H1 (cell line): ENCODE results near the gene SFXN1. TPM values are rescaled to one million over a fixed set of nuclear protein-coding genes. Genes with fewer than 3 reads are reported as not detected.

Source experiments
- CTCF ChIA-PET: fragments of 300-600 bp; sonication (Branson Sonifier 250); formaldehyde crosslinking; loops from one replicate; lab custom pipeline; 2021; ENCODE audit not compliant: partially characterized antibody; lab: Charles Lee
- POLR2A ChIA-PET: fragments of 300-600 bp; sonication (Branson Sonifier 250); formaldehyde crosslinking; loops from one replicate; lab custom pipeline; 2021; ENCODE audit warnings: inconsistent platforms; ENCODE audit not compliant: partially characterized antibody; lab: Charles Lee
- DNase-seq, 2 experiments: peaks; one replicate each; pipeline versions ENCODE4 v3.0.0 to v3.0.0-alpha.2; 2010 to 2022; ENCODE audit warnings: low spot score in 2 of 2, low read depth in 1 of 2, mixed read lengths in 1 of 2
- FAIRE-seq: peaks from 2 replicates; lab custom pipeline; 2011; peaks lifted over from hg19 to GRCh38; lab: Jason Lieb, UNC
- H2AFZ ChIP-seq: 2 replicates; pipeline ENCODE4 v1.8.1; 2012; ENCODE audit warnings: low read length, inconsistent platforms
- H2AK5ac ChIP-seq: 2 replicates; pipeline ENCODE4 v1.6.1; 2013; ENCODE audit warnings: low read depth, low read length
- H2BK120ac ChIP-seq: replicated peaks from 2 replicates; pipeline ENCODE3; 2013; ENCODE audit warnings: low read depth, low read length, inconsistent platforms
- H2BK12ac ChIP-seq: 2 replicates; pipeline ENCODE4 v1.6.1; 2013; ENCODE audit warnings: low read depth, low read length
- H2BK15ac ChIP-seq: 2 replicates; pipeline ENCODE4 v1.6.1; 2013; ENCODE audit warnings: low read length
- H2BK20ac ChIP-seq: 2 replicates; pipeline ENCODE4 v1.6.1; 2013; ENCODE audit warnings: low read length
- H2BK5ac ChIP-seq: 2 replicates; pipeline ENCODE4 v1.6.1; 2013; ENCODE audit warnings: low read depth, low read length
- H3K14ac ChIP-seq: 2 replicates; pipeline ENCODE4 v1.6.1; 2013; ENCODE audit warnings: inconsistent platforms; ENCODE audit not compliant: insufficient read length
- H3K18ac ChIP-seq: 2 replicates; pipeline ENCODE4 v1.6.1; 2013; ENCODE audit warnings: low read length; ENCODE audit errors: extremely low read depth
- H3K23ac ChIP-seq: 2 replicates; pipeline ENCODE4 v1.6.1; 2013; ENCODE audit warnings: inconsistent platforms; ENCODE audit not compliant: insufficient read length
- H3K23me2 ChIP-seq: 2 replicates; pipeline ENCODE4 v1.6.1; 2013; ENCODE audit warnings: low read depth, low read length
- H3K27ac ChIP-seq: 2 replicates; pipeline ENCODE4 v1.6.1; 2011; ENCODE audit warnings: low read depth, low read length, inconsistent platforms
- H3K27me3 ChIP-seq, 4 experiments: replicated peaks in 1 of 4; 1 replicate in 1 of 4; 2 replicates in 3 of 4; pipeline versions ENCODE4 v1.6.1 to v1.8.1; 2011 to 2013; ENCODE audit warnings: low read length in 3 of 4, mild to moderate bottlenecking in 3 of 4, inconsistent platforms in 2 of 4, mixed read lengths in 2 of 4, moderate library complexity in 1 of 4; ENCODE audit not compliant: control insufficient read depth in 3 of 4, insufficient read depth in 3 of 4; ENCODE audit errors: extremely low read depth in 1 of 4
- H3K36me3 ChIP-seq, 4 experiments: 2 replicates each; pipeline versions ENCODE4 v1.6.1 to v1.8.1; 2011 to 2013; ENCODE audit warnings: mild to moderate bottlenecking in 4 of 4, low read length in 3 of 4, moderate library complexity in 2 of 4, control low read depth in 1 of 4, inconsistent platforms in 1 of 4; ENCODE audit not compliant: insufficient read depth in 4 of 4, control insufficient read depth in 2 of 4
- H3K4ac ChIP-seq: replicated peaks from 2 replicates; pipeline ENCODE3; 2013; ENCODE audit warnings: low read length, low read depth, mixed read lengths, inconsistent platforms; ENCODE audit not compliant: insufficient read length
- H3K4me1 ChIP-seq, 4 experiments: replicated peaks in 1 of 4; 1 replicate in 1 of 4; 2 replicates in 3 of 4; pipeline versions ENCODE4 v1.6.1 to v1.8.1; 2011 to 2013; ENCODE audit warnings: low read length in 3 of 4, inconsistent platforms in 2 of 4, mixed read lengths in 1 of 4; ENCODE audit not compliant: insufficient read depth in 4 of 4, control insufficient read depth in 3 of 4
- H3K4me2 ChIP-seq, 2 experiments: 2 replicates each; pipeline versions ENCODE4 v1.6.1 to v1.8.1; 2011 to 2013; ENCODE audit warnings: low read depth in 2 of 2, low read length in 2 of 2, control low read depth in 1 of 2, inconsistent platforms in 1 of 2, mild to moderate bottlenecking in 1 of 2; ENCODE audit not compliant: insufficient read depth in 1 of 2
- H3K4me3 ChIP-seq, 4 experiments: fragments of 200-600, 300-600 bp in 1 of 4; sonication (generic), shearing (Covaris generic), sonication (Bioruptor Twin) in 1 of 4; 2 replicates each; pipeline versions ENCODE4 v1.5.1 to v1.8.1; 2011 to 2016; ENCODE audit warnings: low read length in 4 of 4, low read depth in 3 of 4, control low read depth in 2 of 4, inconsistent platforms in 2 of 4, mild to moderate bottlenecking in 2 of 4, mixed read lengths in 1 of 4, moderate library complexity in 1 of 4; ENCODE audit not compliant: insufficient read depth in 2 of 4; ENCODE audit errors: extremely low read depth in 1 of 4
- H3K56ac ChIP-seq: replicated peaks from 2 replicates; pipeline ENCODE3; 2013; ENCODE audit warnings: low read depth, mild to moderate bottlenecking, mixed read lengths, low read length, inconsistent platforms; ENCODE audit not compliant: insufficient read length
- H3K79me1 ChIP-seq: 2 replicates; pipeline ENCODE4 v1.6.1; 2013; ENCODE audit warnings: low read depth, low read length, control low read depth
- H3K79me2 ChIP-seq, 2 experiments: 2 replicates each; pipeline versions ENCODE4 v1.6.1 to v1.8.1; 2012 to 2013; ENCODE audit warnings: low read length in 2 of 2, mild to moderate bottlenecking in 2 of 2, inconsistent platforms in 1 of 2; ENCODE audit not compliant: insufficient read depth in 2 of 2, control insufficient read depth in 1 of 2
- H3K9ac ChIP-seq, 4 experiments: replicated peaks in 1 of 4; 1 replicate in 1 of 4; 2 replicates in 3 of 4; pipeline versions ENCODE4 v1.6.1 to v1.8.1; 2011 to 2013; ENCODE audit warnings: low read depth in 3 of 4, low read length in 3 of 4, control low read depth in 2 of 4, mild to moderate bottlenecking in 2 of 4, moderate library complexity in 2 of 4, inconsistent platforms in 1 of 4; ENCODE audit errors: extremely low read depth in 1 of 4
- H3K9me3 ChIP-seq, 2 experiments: 2 replicates each; pipeline versions ENCODE4 v1.6.1 to v1.8.1; 2012 to 2013; ENCODE audit warnings: mild to moderate bottlenecking in 2 of 2, moderate library complexity in 2 of 2, control low read depth in 1 of 2, inconsistent platforms in 1 of 2, low read depth in 1 of 2, low read length in 1 of 2, mixed read lengths in 1 of 2; ENCODE audit not compliant: insufficient read depth in 2 of 2
- H4K20me1 ChIP-seq, 2 experiments: replicated peaks in 1 of 2; 2 replicates each; pipeline versions ENCODE3 to v1.8.1; 2011 to 2013; ENCODE audit warnings: inconsistent platforms in 2 of 2, low read length in 2 of 2, mild to moderate bottlenecking in 1 of 2; ENCODE audit not compliant: insufficient read depth in 2 of 2, control insufficient read depth in 1 of 2
- H4K5ac ChIP-seq: 2 replicates; pipeline ENCODE4 v1.6.1; 2013; ENCODE audit warnings: low read length, low read depth, mixed read lengths, inconsistent platforms; ENCODE audit not compliant: insufficient read length
- H4K8ac ChIP-seq: 2 replicates; pipeline ENCODE4 v1.8.0; 2013; ENCODE audit warnings: mild to moderate bottlenecking, moderate library complexity, low read length, inconsistent platforms; ENCODE audit not compliant: insufficient read depth; ENCODE audit errors: extremely low read depth
- H4K91ac ChIP-seq: replicated peaks from 2 replicates; pipeline ENCODE3; 2013; ENCODE audit warnings: low read length, mixed read lengths, inconsistent platforms; ENCODE audit not compliant: insufficient read length
- ASH2L ChIP-seq: fragments of 200-600, 300-600 bp; sonication (generic); IDR thresholded peaks from one replicate; pipeline ENCODE4 v1.7.1; 2017; ENCODE audit warnings: low read length
- BACH1 ChIP-seq: IDR thresholded peaks from 2 replicates; pipeline ENCODE4 v1.6.1; 2012; ENCODE audit warnings: low read length, improper control_type of control experiment
- HDAC2 ChIP-seq, 2 experiments: fragments of 300-600 bp in 1 of 2; sonication (generic) in 1 of 2; IDR thresholded peaks; 2 replicates each; pipeline ENCODE4 v1.6.1; 2011 to 2012; ENCODE audit warnings: low read depth in 2 of 2, low read length in 2 of 2, mild to moderate bottlenecking in 2 of 2, moderate library complexity in 2 of 2, borderline replicate concordance in 1 of 2, inconsistent platforms in 1 of 2
- KDM1A ChIP-seq: fragments of 200-600, 300-600 bp; sonication (generic); IDR thresholded peaks from 2 replicates; pipeline ENCODE4 v1.7.1; 2016; ENCODE audit warnings: mild to moderate bottlenecking, low read length, borderline replicate concordance
- SAP30 ChIP-seq: fragments of 300-600 bp; sonication (generic); IDR thresholded peaks from 2 replicates; pipeline ENCODE4 v1.7.1; 2012; ENCODE audit warnings: low read length, moderate library complexity, mild to moderate bottlenecking, inconsistent platforms; ENCODE audit not compliant: insufficient read depth, insufficient replicate concordance
- SP2 ChIP-seq: IDR thresholded peaks from 2 replicates; pipeline ENCODE4 v1.6.1; 2012; ENCODE audit warnings: mild to moderate bottlenecking, low read length, inconsistent platforms
- WGBS, 2 experiments: shearing (Covaris generic) in 1 of 2; methylation state at CpG; one replicate each; pipeline versions ENCODE4 v1.1.6 to v1.1.7; 2013 to 2015; ENCODE audit warnings: low lambda C conversion rate in 2 of 2, mixed read lengths in 2 of 2, inconsistent platforms in 1 of 2, low coverage in 1 of 2, missing lambda C conversion rate in 1 of 2; ENCODE audit not compliant: insufficient replicate concordance in 2 of 2, insufficient coverage in 1 of 2, insufficient read length in 1 of 2; ENCODE audit errors: extremely low coverage in 1 of 2, missing lambda C conversion rate in 1 of 2; 5-methylcytosine and 5-hydroxymethylcytosine counted together
- polyA plus RNA-seq, 7 experiments: library from polyadenylated mRNA; depleted of rRNA in 3 of 7; stranded (reverse) in 5 of 7; unstranded in 2 of 7; fragments of >200 nt in 5 of 7; fragments of 200-250 nt in 2 of 7; gene quantifications; 1 replicate in 5 of 7; 2 replicates in 1 of 7; 4 replicates in 1 of 7; pipeline versions ENCODE4 v1.2.1 to v1.2.3, GENCODE V29; 2011 to 2013; ENCODE audit warnings: missing spikeins in 2 of 7, mixed read lengths in 2 of 7
- total RNA-seq: library from RNA; stranded (reverse); fragmentation: NEBNext Ultra II Directional; extraction: Animal tissue kit (Norgen Biotek cat#: 25700); gene quantifications from 2 replicates; pipeline ENCODE4 v1.2.1, GENCODE V29; 2021
- TF ChIP-seq, protein P1 (sequence below): IDR thresholded peaks from 2 replicates; pipeline ENCODE4 v1.6.1; 2012; ENCODE audit warnings: inconsistent platforms
- TF ChIP-seq, protein P2 (sequence below), 3 experiments: IDR thresholded peaks; 1 replicate in 2 of 3; 2 replicates in 1 of 3; pipeline versions ENCODE4 v1.5.1 to v1.6.1; 2011; ENCODE audit warnings: low read length in 3 of 3, mild to moderate bottlenecking in 3 of 3, inconsistent platforms in 2 of 3, low read depth in 1 of 3, moderate library complexity in 1 of 3; ENCODE audit not compliant: insufficient read depth in 1 of 3; ENCODE audit errors: control extremely low read depth in 1 of 3

SFXN1 gene
- total and polyA plus RNA-seq, 2 of the 8 experiments (the other 6 are each of a cell fraction or from before 2014, with no cell fraction given) = 72.7 to 97.6 TPM

DNA sequence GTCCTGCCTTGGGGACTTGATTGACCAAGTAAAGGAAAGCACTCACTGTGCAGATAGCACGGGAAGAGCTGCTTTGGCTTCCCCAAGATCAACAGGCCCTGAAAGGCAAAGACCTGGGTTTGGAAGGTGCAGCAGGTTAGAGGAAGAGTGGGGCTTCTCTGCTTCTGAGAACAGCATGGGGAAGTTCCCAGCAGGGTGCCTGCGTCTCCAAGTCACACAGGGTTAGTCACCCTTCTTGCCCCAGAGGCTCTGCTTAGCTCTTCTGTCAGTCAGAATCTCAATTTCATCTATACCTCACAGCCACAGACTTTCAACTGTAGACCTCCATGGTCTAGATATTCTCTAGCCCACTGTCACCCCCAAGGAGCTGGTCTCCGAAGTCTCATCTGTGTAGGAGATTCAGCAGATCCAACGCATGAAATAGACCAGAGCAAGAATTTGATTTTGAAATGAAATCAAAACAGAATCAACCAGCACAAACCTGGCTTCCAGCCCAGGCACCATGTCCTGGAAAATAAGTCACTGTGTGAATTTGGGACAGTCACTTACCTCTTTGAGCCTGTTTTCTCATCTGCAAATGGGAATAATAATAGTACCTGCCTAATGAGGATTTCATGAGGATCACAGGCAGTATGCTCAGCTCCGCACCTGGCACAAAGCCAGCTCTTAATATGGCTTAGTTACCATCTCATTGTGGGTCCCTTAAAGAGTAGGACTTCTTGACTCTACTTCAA is 64.0 kb downstream of the SFXN1 start:
- Histone ChIP-seq H2BK20ac (no peak overlapping the region), H2BK120ac (no peak overlapping the region), H3K23me2 (no peaks in the 10 kb centered on the region), H4K20me1 (no peaks in the 10 kb centered on the region), H2BK12ac (no peak overlapping the region), H3K9me3 (no peaks in the 10 kb centered on the region), H3K27ac (no peak overlapping the region), H3K4ac (no peak overlapping the region), H3K4me2 (no peak overlapping the region), H3K23ac (no peak overlapping the region), H3K56ac (no peak overlapping the region), H2BK15ac (no peak overlapping the region), H3K79me1 (no peaks in the 10 kb centered on the region), H3K27me3 (no peaks in the 10 kb centered on the region; a peak in 2 of 7 replicates), H2AK5ac (no peak overlapping the region), H2AFZ (no peak overlapping the region), H3K36me3 (no peaks in the 10 kb centered on the region), H4K91ac (no peak overlapping the region), H3K4me3 (no peak overlapping the region), H3K18ac (no peak overlapping the region), H2BK5ac (peak overlapping the region; percentile 19; the same call in 1 of the 2 replicates), H3K9ac (no peak overlapping the region), H3K4me1 (peaks cover 0 to 15% (median 9%) of the 10 kb centered on the region in 4 experiments; a peak in 5 of 7 replicates), H3K79me2 (no peaks in the 10 kb centered on the region), H3K14ac (no peak overlapping the region), H4K8ac (no peak overlapping the region), H4K5ac (no peak overlapping the region)
- ChIA-PET POLR2A (interaction anchor here (1.2 to 1.3 kb wide), 2 partner anchors 12 to 13 kb away, joined by 3 to 4 read pairs; no protein-coding TSS in a partner anchor), CTCF (interaction anchor here (0.7 to 15.3 kb wide), 12 partner anchors 7 to 186 kb away, joined by 3 to 199 read pairs (median 4); partner anchors contain the start of gene HRH2)
- no peak for DNase-seq
- FAIRE-seq = no peak
- WGBS, 2 experiments = 66% methylated on average over 5 of the region's 5 CpGs; no CpG with 5 or more reads in 1 of the 2 experiments
- TF ChIP-seq SP2 (no peak), BACH1 (no peak), KDM1A (no peak), ASH2L (no peak), SAP30 (no peak), HDAC2 (IDR thresholded peaks at IDR 0.05; ENCODE audit: borderline replicate concordance in 1 of 2, low read depth in 2 of 2, low read length in 2 of 2) (no peak)
- TF ChIP-seq, protein P1, sequence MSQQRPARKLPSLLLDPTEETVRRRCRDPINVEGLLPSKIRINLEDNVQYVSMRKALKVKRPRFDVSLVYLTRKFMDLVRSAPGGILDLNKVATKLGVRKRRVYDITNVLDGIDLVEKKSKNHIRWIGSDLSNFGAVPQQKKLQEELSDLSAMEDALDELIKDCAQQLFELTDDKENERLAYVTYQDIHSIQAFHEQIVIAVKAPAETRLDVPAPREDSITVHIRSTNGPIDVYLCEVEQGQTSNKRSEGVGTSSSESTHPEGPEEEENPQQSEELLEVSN = no peak
- TF ChIP-seq, protein P2, sequence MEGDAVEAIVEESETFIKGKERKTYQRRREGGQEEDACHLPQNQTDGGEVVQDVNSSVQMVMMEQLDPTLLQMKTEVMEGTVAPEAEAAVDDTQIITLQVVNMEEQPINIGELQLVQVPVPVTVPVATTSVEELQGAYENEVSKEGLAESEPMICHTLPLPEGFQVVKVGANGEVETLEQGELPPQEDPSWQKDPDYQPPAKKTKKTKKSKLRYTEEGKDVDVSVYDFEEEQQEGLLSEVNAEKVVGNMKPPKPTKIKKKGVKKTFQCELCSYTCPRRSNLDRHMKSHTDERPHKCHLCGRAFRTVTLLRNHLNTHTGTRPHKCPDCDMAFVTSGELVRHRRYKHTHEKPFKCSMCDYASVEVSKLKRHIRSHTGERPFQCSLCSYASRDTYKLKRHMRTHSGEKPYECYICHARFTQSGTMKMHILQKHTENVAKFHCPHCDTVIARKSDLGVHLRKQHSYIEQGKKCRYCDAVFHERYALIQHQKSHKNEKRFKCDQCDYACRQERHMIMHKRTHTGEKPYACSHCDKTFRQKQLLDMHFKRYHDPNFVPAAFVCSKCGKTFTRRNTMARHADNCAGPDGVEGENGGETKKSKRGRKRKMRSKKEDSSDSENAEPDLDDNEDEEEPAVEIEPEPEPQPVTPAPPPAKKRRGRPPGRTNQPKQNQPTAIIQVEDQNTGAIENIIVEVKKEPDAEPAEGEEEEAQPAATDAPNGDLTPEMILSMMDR (IDR thresholded peaks at IDR 0.05; ENCODE audit: control extremely low read depth in 1 of 3, insufficient read depth in 1 of 3, low read depth in 1 of 3, low read length in 3 of 3) = no peak
